ENCODE data around the gene TOP1. TPM values are rescaled to one million over a fixed set of nuclear protein-coding genes. Genes with fewer than 3 reads are reported as not detected.

TOP1 gene
- total RNA-seq, 1 experiment from 2014 or later, result 81.8 TPM

GRCh38 chr20:41137614-41138474 is 109.2 kb downstream of the TOP1 start:
- Mint-ChIP-seq H3K36me3 (peaks cover 3% of the 10 kb centered on the region; the same call in 1 of the 2 replicates), H3K4me1 (peaks cover 59% of the 10 kb centered on the region), H3K27me3 (ENCODE audit: low read depth) (peaks cover 13% of the 10 kb centered on the region), H3K9me3 (no peaks in the 10 kb centered on the region), H3K27ac (peak overlapping the region; percentile 83), H3K4me3 (peak overlapping the region; percentile 89)
- DNase-seq (ENCODE audit: low spot score), result peak; percentile 81
- ChIA-PET CTCF (interaction anchor here (0.6 to 1.4 kb wide), 4 partner anchors 35 to 262 kb away, joined by 3 to 8 read pairs (median 3); no protein-coding TSS in a partner anchor), POLR2A (interaction anchor here (0.7 kb wide), 2 partner anchors 60 to 165 kb away, joined by 4 to 6 read pairs; no protein-coding TSS in a partner anchor)
- ATAC-seq, result peak; percentile 9
- TF ChIP-seq CREB1 (CRISPR knock-in tag; IDR thresholded peaks at IDR 0.05), result no peak
- TF ChIP-seq FOXP1 (CRISPR knock-in tag; IDR thresholded peaks at IDR 0.05; ENCODE audit: borderline replicate concordance), result peak; percentile 40; the same call in 1 of the 2 replicates
- 0 out of 2 replicates have a peak, but pooled peaks have one; percentile 53 for TF ChIP-seq MYBL2 (CRISPR knock-in tag; IDR thresholded peaks at IDR 0.05)
- TF ChIP-seq ESRRA (CRISPR knock-in tag; IDR thresholded peaks at IDR 0.05; ENCODE audit: borderline replicate concordance), result no peak
- TF ChIP-seq USF2 (CRISPR knock-in tag; IDR thresholded peaks at IDR 0.05), result peak; percentile 92
- no peak for TF ChIP-seq CTCF (IDR thresholded peaks at IDR 0.05)
- peak; percentile 27; the same call in 1 of the 2 replicates for TF ChIP-seq E2F1 (CRISPR knock-in tag; IDR thresholded peaks at IDR 0.05)
- TF ChIP-seq SP1 (CRISPR knock-in tag; conservative IDR thresholded peaks at IDR 0.05), result 0 out of 2 replicates have a peak, but pooled peaks have one; percentile 15
- TF ChIP-seq RELA (CRISPR knock-in tag; IDR thresholded peaks at IDR 0.05; ENCODE audit: borderline replicate concordance), result peak; percentile 65; the same call in 1 of the 2 replicates
- TF ChIP-seq E2F4 (CRISPR knock-in tag; IDR thresholded peaks at IDR 0.05; ENCODE audit: borderline replicate concordance, low read depth), result no peak
- TF ChIP-seq E2F5 (CRISPR knock-in tag; IDR thresholded peaks at IDR 0.05), result peak; percentile 54; the same call in 1 of the 2 replicates
- peak; percentile 92 for TF ChIP-seq USF1 (CRISPR knock-in tag; IDR thresholded peaks at IDR 0.05)
- TF ChIP-seq ZNF532 (CRISPR knock-in tag; IDR thresholded peaks at IDR 0.05; ENCODE audit: borderline replicate concordance), result no peak
- TF ChIP-seq GABPB1 (CRISPR knock-in tag; IDR thresholded peaks at IDR 0.05), result no peak
- no peak for TF ChIP-seq FOXK1 (CRISPR knock-in tag; IDR thresholded peaks at IDR 0.05)
- no peak for TF ChIP-seq GRHL2 (CRISPR knock-in tag; IDR thresholded peaks at IDR 0.05; ENCODE audit: insufficient replicate concordance, severe bottlenecking)
- TF ChIP-seq STAT6 (CRISPR knock-in tag; conservative IDR thresholded peaks at IDR 0.05; ENCODE audit: low read depth), result no peak
- TF ChIP-seq ZNF317 (CRISPR knock-in tag; IDR thresholded peaks at IDR 0.05; ENCODE audit: borderline replicate concordance, low read depth), result no peak
- TF ChIP-seq MAX (CRISPR knock-in tag; IDR thresholded peaks at IDR 0.05), result peak; percentile 70; the same call in 1 of the 2 replicates
- TF ChIP-seq CREM (CRISPR knock-in tag; IDR thresholded peaks at IDR 0.05), result peak; percentile 69

All from WTC11 (cell line).